SK-N-SH treated with all-trans-retinoic acid at 6 μM for 48 hours (cell line): ENCODE data around the gene AOC2.
"Not testable (repeated sequence)": the region's sequence is repeated elsewhere in the genome, so short reads cannot be mapped to it uniquely, and the experiment has no call there.

Source experiments
- ATAC-seq: fragments of 200-7000 bp; cut with Tn5 transposase; 3 replicates; pipeline ENCODE4 v1.9.1; 2020; ENCODE audit warnings: mild to moderate bottlenecking, moderate library complexity
- ARNTL ChIP-seq: fragments of 450-650 bp; formaldehyde crosslinking; IDR thresholded peaks from 2 replicates; pipeline ENCODE4 v1.5.0; 2020; ENCODE audit warnings: low read depth, mild to moderate bottlenecking, moderate library complexity, borderline replicate concordance
- CREB5 ChIP-seq: fragments of 250-450 bp; sonication (Bioruptor Pico); IDR thresholded peaks from 2 replicates; pipeline ENCODE4 v1.5.1; 2020; ENCODE audit warnings: low read depth, mild to moderate bottlenecking, moderate library complexity
- CSRNP3 ChIP-seq: fragments of 250-450 bp; sonication (Bioruptor Pico); IDR thresholded peaks from 2 replicates; pipeline ENCODE4 v1.5.1; 2021; ENCODE audit warnings: mild to moderate bottlenecking, moderate library complexity
- OSR1 ChIP-seq: fragments of 250-450 bp; sonication (Bioruptor Pico); IDR thresholded peaks from 2 replicates; pipeline ENCODE4 v1.8.0; 2022; ENCODE audit warnings: moderate library complexity, mild to moderate bottlenecking, inconsistent platforms
- POU6F1 ChIP-seq: fragments of 250-450 bp; sonication (Bioruptor Pico); IDR thresholded peaks from 2 replicates; pipeline ENCODE4 v1.8.0; 2021; ENCODE audit warnings: low read depth, mild to moderate bottlenecking, moderate library complexity, borderline replicate concordance
- TCF4 ChIP-seq: fragments of 250-450 bp; sonication (Bioruptor Pico); IDR thresholded peaks from 2 replicates; pipeline ENCODE4 v1.8.0; 2021; ENCODE audit warnings: mild to moderate bottlenecking, moderate library complexity, borderline replicate concordance
- TOX ChIP-seq: fragments of 250-450 bp; sonication (Bioruptor Pico); IDR thresholded peaks from 2 replicates; pipeline ENCODE4 v1.8.0; 2021; ENCODE audit warnings: mild to moderate bottlenecking, moderate library complexity, borderline replicate concordance
- TSHZ2 ChIP-seq: fragments of 250-450 bp; sonication (Bioruptor Pico); IDR thresholded peaks from 2 replicates; pipeline ENCODE4 v1.5.0; 2020; ENCODE audit warnings: mild to moderate bottlenecking, moderate library complexity
- ZC3H10 ChIP-seq: fragments of 250-450 bp; sonication (Bioruptor Pico); IDR thresholded peaks from 2 replicates; pipeline ENCODE4 v1.5.1; 2021; ENCODE audit warnings: mild to moderate bottlenecking, moderate library complexity
- ZFP3 ChIP-seq: fragments of 250-450 bp; sonication (Bioruptor Pico); IDR thresholded peaks from 2 replicates; pipeline ENCODE4 v1.5.0; 2020; ENCODE audit warnings: mild to moderate bottlenecking, moderate library complexity
- ZNF565 ChIP-seq: fragments of 450-650 bp; formaldehyde crosslinking; conservative IDR thresholded peaks from 2 replicates; pipeline ENCODE4 v1.5.0; 2020; ENCODE audit warnings: low read depth, mild to moderate bottlenecking, moderate library complexity
- ZNF70 ChIP-seq: fragments of 450-650 bp; formaldehyde crosslinking; IDR thresholded peaks from 2 replicates; pipeline ENCODE4 v1.5.0; 2020; ENCODE audit warnings: mild to moderate bottlenecking, moderate library complexity
- ZNF8 ChIP-seq: fragments of 450-650 bp; formaldehyde crosslinking; IDR thresholded peaks from 2 replicates; pipeline ENCODE4 v1.5.0; 2020; ENCODE audit warnings: mild to moderate bottlenecking, moderate library complexity

AOC2 gene

GRCh38 chr17:42873315-42873714 lies 28.9 kb downstream of the AOC2 start:
- TF ChIP-seq ARNTL (CRISPR knock-in tag) (no peak), ZNF70 (CRISPR knock-in tag) (no peak), ZNF8 (CRISPR knock-in tag) (no peak)
- TF ChIP-seq, all 23 proteins: peak for 0
- ATAC-seq = no peak

- ATAC-seq = not testable (repeated sequence)
Measured at GRCh38 chr17:42873932-42874695, 29.7 kb downstream of the AOC2 start.

GRCh38 chr17:42877037-42877436 lies 32.7 kb downstream of the AOC2 start:
- no peak for ATAC-seq
- TF ChIP-seq TCF4 (CRISPR knock-in tag) (no peak), TSHZ2 (CRISPR knock-in tag) (no peak), CSRNP3 (no peak), ZFP3 (CRISPR knock-in tag) (no peak), TOX (CRISPR knock-in tag) (no peak), CREB5 (no peak), OSR1 (CRISPR knock-in tag) (no peak), ZNF8 (CRISPR knock-in tag) (no peak), ZNF70 (CRISPR knock-in tag) (no peak), POU6F1 (CRISPR knock-in tag) (no peak), ZNF565 (no peak)

GRCh38 chr17:42878123-42878880 lies 33.9 kb downstream of the AOC2 start:
- ATAC-seq = no peak
- no peak for TF ChIP-seq ZNF70 (CRISPR knock-in tag)
- no peak for TF ChIP-seq OSR1 (CRISPR knock-in tag)
- no peak for TF ChIP-seq CREB5
- TF ChIP-seq POU6F1 (CRISPR knock-in tag) = no peak
- TF ChIP-seq ZC3H10 (CRISPR knock-in tag) = no peak
- TF ChIP-seq, all 23 proteins: peak for 0
